H7 (cell line): ENCODE results near the gene IZUMO4. TPM values are rescaled to one million over a fixed set of nuclear protein-coding genes. Genes with fewer than 3 reads are reported as not detected.
"Not testable (repeated sequence)": the region's sequence is repeated elsewhere in the genome, so short reads cannot be mapped to it uniquely, and the experiment has no call there.

Experiments used
- DNase-seq: peaks from one replicate; pipeline ENCODE4 v3.0.0; 2012
- H3K27me3 ChIP-seq: 2 replicates; pipeline ENCODE4 v1.6.0; 2011; ENCODE audit warnings: mild to moderate bottlenecking, low read length; ENCODE audit not compliant: control insufficient read depth, insufficient read depth
- H3K36me3 ChIP-seq: replicated peaks from 2 replicates; pipeline ENCODE4 v1.5.1; 2011; ENCODE audit warnings: low read length; ENCODE audit not compliant: control insufficient read depth, insufficient read depth
- H3K4me3 ChIP-seq: 2 replicates; pipeline ENCODE4 v1.5.1; 2011; ENCODE audit warnings: low read depth, mild to moderate bottlenecking, control low read depth, low read length, moderate library complexity; ENCODE audit not compliant: insufficient read depth
- total RNA-seq: library from RNA; depleted of rRNA; stranded (reverse); fragments of >200 nt; shearing (Covaris generic); gene quantifications from 2 replicates; pipeline ENCODE4 v1.2.3, GENCODE V29; 2014

Gene IZUMO4
- total RNA-seq, 1 experiment from 2014 or later = 0.80 TPM

GRCh38 chr19:2129892-2130770 lies 33.4 kb downstream of the IZUMO4 start:
- Histone ChIP-seq H3K27me3 (no peaks in the 10 kb centered on the region), H3K36me3 (peaks cover 23% of the 10 kb centered on the region), H3K4me3 (no peak overlapping the region)
- no peak for DNase-seq

- peaks cover 23% of the 10 kb centered on the region for H3K36me3 ChIP-seq
- DNase-seq, H3K27me3 ChIP-seq, H3K4me3 ChIP-seq: not testable (repeated sequence)
Observed at GRCh38 chr19:2131012-2131975, 34.6 kb downstream of the IZUMO4 start.

DNA sequence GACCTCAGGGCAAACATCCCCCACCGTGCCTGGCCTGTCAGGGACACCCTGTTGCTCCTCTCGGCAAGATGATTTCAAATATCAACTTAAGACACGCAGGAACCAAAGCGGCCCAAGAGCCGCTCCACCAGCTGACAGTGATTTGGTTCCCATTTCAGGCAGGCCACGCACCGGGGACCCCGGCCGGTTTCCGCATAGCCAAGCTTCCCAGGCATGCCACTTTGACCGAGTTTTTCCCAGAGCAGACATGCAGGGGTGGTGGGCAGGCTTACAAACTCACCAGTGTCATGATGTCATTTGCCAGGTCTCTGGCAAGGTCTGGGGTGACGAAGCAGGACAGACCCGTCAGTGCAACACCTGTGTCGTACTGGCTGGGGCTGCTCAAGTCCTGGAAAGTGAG lies 35.5 kb downstream of the IZUMO4 start:
- no peak overlapping the region for H3K4me3 ChIP-seq
- H3K36me3 ChIP-seq = peaks cover 26% of the 10 kb centered on the region
- no peak for DNase-seq
- H3K27me3 ChIP-seq = no peaks in the 10 kb centered on the region

DNA sequence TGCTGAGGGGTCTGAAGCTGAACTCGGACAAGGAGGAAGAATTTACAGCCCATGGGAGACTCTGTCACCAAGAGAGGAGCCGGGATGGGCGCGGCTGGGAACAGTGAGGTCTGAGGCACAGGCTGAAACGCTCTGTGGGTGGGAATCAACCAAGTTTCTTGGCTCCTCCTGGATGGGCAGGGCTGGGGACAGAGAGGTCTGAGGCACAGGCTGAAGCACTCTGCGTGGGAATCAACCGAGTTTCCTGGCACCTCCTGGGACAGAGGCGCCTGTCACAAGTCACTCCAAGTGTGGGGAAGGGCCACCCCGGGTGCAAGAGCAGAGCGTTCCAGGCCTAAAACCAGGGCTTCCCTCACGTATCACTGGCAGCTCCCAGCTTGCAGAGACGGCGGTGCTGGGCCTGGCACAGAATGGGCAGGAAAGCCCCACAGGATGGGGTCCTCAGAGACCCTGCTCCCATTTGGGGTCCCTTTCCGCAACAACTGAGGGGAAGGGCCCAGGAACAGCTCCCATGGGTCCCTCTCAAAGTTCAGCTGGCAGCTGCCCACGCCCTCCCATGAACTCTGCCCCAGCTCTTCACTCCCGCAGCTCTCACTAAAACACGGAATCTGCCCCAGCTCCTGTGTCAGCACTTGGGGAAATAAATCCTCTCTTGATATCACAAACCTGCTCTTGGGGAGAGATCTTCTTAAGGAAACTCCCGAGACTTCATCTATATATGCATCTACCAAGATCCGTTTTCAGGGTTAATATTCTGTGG lies 36.2 kb downstream of the IZUMO4 start:
- no peak for DNase-seq

DNA sequence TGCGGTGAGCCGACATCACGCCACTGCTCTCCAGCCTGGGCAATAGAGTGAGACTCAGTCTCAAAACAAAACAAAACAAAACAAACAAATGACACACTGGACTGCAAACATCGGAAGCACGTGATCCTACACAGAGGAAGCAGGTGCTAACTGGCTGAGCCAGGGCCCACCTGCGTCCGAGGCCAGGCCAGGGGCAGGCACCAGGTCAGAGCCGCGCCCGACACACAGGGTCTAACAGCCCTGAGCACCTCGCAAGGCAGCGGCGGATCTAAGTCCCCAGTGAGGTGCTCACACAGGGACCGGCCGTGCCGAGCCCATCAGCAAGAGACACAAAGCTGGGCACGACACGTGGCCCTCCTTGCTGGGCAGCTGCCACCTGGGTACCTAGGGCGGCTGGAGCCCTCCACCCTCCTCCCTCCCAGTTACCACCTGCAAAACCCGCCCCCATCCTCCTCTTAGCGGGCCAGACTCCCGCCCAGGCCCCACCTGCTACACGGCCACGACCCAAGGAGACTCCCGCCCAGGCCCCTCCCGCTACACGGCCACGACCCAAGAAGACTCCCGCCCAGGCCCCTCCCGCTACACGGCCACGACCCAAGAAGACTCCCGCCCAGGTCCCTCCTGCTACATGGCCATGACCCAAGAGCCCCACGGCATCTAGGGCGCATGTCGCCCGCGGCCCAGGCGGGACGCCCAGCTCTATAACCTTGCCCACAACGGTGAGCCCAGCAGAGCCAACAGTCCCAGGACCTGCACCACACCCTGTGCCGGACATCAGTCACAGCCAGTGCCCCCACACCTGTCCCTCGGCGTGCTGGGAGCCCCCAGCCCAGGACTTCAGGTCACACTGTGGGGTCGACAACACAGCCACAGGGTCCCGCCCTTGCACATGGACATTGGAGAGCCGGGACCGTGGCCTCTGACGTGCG lies 39.0 kb downstream of the IZUMO4 start:
- DNase-seq = no peak
- Histone ChIP-seq H3K27me3 (no peaks in the 10 kb centered on the region), H3K4me3 (no peak overlapping the region), H3K36me3 (peaks cover 26% of the 10 kb centered on the region)

More for the DNA sequence above, 36.2 kb downstream of the IZUMO4 start:
- H3K36me3 ChIP-seq = peaks cover 30% of the 10 kb centered on the region
- H3K27me3 ChIP-seq = no peaks in the 10 kb centered on the region
- no peak overlapping the region for H3K4me3 ChIP-seq

DNA sequence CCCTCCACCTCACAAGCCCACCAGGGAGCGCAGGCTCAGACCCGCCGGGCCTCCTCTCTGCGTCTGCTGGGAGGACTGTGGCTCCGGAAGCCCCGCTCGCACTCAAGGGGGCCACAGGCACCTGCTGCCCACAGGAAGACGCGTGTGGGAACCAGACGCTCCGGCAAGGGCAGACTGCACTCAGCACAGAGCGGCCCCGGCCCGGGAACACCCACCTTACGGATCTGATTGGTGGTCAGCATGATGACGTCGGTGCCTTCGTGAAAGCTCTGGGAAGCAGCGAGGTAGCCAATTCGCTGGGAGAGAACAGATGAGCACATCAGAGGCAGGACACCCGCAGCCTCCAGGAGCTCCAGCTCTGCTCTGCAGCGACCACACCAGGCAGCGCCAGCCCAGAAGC lies 40.1 kb downstream of the IZUMO4 start:
- no peaks in the 10 kb centered on the region for H3K27me3 ChIP-seq
- H3K4me3 ChIP-seq = no peak overlapping the region
- H3K36me3 ChIP-seq = peaks cover 23% of the 10 kb centered on the region
- DNase-seq = no peak

DNA sequence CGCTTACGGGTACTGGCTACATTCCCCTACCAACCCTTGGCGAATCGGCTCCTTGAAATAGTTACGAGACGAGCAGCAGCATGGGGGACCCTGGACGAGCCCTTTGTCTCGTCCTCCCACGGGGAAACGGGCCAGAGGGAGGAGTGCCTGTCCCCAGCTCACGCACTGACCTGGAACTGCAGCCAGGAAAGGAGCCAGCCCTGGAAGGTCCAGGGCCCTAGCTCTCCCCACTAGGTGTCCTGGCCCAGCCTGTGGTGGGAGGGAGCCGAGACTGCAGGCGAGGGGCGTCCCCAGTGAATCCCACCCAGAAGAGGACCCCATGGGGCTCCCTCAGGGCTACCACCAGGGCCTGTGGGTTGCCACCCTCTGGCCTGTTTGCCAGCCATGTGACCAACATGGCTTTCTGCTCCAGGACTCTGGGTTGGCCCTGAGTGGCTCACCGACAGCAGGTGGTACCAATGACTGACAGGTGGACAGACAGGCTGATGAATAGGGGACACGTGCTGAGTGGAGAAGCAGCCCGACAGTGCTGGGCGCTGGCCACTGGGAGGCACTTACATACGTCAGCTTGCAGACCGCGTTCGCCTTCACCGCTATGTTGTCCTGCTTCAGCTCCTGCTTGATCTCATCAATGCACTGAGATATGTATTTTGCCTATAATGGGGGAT lies 41.5 kb downstream of the IZUMO4 start:
- Histone ChIP-seq H3K4me3 (no peak overlapping the region), H3K36me3 (peaks cover 11% of the 10 kb centered on the region), H3K27me3 (no peaks in the 10 kb centered on the region)
- DNase-seq = no peak

- peaks cover 11% of the 10 kb centered on the region for H3K36me3 ChIP-seq
- no peaks in the 10 kb centered on the region for H3K27me3 ChIP-seq
- no peak for DNase-seq
- no peak overlapping the region for H3K4me3 ChIP-seq
Observed at GRCh38 chr19:2139385-2140137, 42.8 kb downstream of the IZUMO4 start.

DNA sequence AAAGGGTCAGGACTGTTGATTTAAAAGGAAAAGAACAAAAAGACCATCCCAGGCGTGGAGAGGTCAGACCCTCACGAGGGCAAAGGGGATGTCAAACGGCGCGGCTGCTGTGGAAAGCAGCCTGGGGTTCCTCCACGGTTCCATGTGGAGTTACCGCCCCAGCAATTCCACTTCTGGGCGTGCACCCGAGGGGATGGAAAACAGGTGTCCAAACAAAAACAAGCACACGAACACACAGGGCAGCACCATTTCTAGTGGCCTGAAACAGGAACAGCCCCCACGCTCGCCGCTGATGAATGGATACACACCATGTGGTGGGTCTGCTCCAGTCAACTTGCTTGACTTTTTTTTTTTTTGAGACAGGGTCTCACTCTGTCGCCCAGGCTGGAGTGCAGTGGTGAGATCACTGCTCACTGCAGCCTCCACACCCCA lies 43.4 kb downstream of the IZUMO4 start:
- no peak for DNase-seq
- no peak overlapping the region for H3K4me3 ChIP-seq
- no peaks in the 10 kb centered on the region for H3K27me3 ChIP-seq
- peaks cover 11% of the 10 kb centered on the region for H3K36me3 ChIP-seq

DNA sequence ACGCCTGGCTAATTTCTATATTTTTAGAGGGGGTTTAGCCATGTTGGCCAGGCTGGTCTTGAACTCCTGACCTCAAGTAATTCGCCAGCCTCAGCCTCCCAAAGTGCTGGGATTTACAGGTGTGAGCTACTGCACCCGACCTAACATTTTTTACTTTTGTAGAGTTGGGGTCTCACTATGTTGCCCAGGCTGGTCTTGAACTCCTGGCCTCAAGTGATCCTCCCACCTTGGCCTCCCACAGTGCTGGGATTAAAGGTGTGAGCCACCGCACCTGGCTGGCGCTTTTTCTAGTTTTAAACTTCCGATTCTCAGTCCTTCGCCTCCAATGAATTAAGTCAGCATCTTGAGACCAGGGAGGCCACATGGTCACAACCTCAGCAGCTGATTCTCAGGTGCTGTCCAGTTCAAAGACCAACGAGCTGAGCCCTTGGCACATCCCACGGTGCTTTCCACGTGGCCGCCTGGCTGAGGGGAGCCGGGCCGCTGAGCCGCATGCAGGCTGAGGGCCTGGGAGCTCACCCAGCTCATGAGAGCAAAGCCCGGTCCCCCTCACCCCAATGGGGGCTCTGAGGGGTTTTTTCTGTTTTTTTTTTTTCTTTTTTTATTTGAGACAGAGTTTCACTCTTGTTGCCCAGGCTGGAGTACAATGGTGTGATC lies 45.6 kb downstream of the IZUMO4 start:
- Histone ChIP-seq H3K4me3 (no peak overlapping the region), H3K27me3 (no peaks in the 10 kb centered on the region), H3K36me3 (peaks cover 8% of the 10 kb centered on the region)
- DNase-seq = no peak

GRCh38 chr19:2144190-2144589 lies 47.5 kb downstream of the IZUMO4 start:
- H3K36me3 ChIP-seq = no peaks in the 10 kb centered on the region; the same call in none of the 2 replicates
- H3K4me3 ChIP-seq = no peak overlapping the region
- no peak for DNase-seq

GRCh38 chr19:2145831-2146241 lies 49.1 kb downstream of the IZUMO4 start:
- DNase-seq = no peak
- no peaks in the 10 kb centered on the region; the same call in 1 of the 2 replicates for H3K36me3 ChIP-seq
- H3K4me3 ChIP-seq = no peak overlapping the region
- H3K27me3 ChIP-seq = no peaks in the 10 kb centered on the region

More at GRCh38 chr19:2144190-2144589, 47.5 kb downstream of the IZUMO4 start:
- no peaks in the 10 kb centered on the region for H3K27me3 ChIP-seq
